NCI-H2107 (cell line): ENCODE data around the gene TUBB1.
A peak's percentile ranks its signal among the peaks of the same experiment; 100 is the strongest.

Experiments used
- DNase-seq: peaks from one replicate; lab custom pipeline; 2025; lab: John Stamatoyannopoulos, UW

The TUBB1 gene

DNA sequence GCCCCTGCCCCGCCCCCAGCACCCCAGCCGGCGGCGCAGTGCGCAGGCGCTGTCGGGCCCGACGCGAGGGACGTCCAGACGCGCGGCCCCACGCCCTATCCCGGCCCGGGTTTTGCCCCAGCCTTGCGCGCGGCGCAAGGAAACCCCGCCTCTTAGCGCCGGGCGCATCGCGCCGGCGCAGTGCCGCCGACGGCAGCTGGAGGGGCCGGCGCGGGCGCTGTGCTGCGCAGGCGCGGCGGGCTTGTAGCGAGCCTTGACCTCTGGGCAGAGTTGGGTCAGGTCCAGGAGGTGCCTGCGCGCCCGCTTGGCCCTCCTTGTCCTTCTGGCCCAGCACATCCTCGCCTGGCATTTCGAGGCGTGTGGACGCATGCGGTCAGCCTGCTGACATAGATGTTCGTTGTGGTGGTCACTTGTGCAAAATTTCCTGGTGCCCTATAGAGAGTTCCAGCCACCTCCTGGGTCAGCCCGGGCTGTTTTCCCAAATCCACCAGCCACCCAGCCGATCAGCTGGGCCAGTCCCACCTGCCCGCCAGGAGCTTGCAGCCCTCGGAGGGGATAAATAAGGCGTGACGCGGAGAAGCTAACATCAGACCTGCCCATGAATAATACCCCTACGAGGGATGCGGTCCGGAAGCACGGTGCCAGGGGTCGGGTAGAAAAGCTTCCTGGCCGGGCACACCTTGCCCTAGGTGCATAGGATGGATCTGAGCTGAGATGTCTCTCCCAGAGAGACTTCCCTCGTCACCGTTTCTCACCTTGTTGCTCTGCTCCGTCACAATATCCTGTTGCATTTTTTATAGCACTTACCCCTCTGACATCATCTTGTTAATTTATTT is 23.8 kb downstream of the TUBB1 start:
- DNase-seq, result peak; percentile 88

- no peak for DNase-seq
These were observed 24.5 kb downstream of the TUBB1 start for GRCh38 chr20:59043698-59044097.

- DNase-seq, result no peak
These were observed 25.1 kb downstream of the TUBB1 start for GRCh38 chr20:59044295-59044694.

DNA sequence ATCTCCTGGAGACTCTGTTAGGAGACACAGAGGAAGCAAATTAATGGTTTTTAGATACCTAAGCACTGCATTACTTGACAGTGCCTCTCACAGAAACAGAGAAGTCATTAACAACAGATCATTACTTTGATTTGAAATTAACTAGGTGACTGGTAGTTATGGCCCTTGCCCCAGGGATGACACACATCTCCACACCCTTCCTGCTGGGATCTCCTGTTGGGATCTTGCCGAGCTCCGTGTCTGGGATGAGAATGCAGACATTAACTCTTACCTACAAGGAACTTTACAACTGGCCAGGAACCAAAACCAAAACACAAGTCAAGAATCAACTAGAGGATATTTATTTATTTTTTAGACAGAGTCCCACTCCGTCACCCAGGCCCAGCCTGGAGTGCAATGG is 25.6 kb downstream of the TUBB1 start:
- no peak for DNase-seq

GRCh38 chr20:59046862-59047261 is 27.6 kb downstream of the TUBB1 start:
- DNase-seq, result no peak

DNA sequence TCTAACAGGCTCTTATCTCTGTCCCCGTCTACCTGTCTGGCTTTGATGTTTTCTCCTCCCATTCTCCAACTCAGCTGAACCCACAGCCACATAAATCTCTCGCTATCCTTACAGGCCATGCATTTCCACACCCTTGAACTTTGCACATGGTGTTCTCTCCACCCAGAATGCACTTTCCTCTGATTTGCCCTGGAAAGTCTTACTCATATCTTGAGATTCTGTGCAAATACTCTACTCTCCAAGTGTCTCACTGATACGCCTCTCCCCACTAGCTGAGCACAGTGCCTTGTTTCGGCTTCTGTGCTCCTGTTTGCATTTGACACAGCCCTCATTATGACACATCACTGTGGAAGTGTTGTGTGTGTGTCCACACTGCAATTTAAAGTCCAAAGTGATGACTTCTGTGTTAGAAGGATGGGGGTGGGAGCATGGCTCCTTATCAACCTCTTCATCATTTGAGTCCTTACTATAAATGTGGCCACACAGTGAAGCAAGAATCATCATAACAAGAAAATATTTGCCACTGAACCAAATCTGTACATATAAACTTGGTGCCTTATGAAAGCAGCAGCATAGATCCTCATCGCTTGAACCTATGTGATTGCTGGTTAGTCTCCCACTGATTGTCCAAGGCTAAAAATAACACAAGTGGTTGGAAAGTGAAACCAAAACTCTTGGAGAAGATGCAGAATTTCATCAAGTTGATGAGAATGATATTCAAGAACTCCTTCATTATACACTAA is 28.9 kb downstream of the TUBB1 start:
- DNase-seq, result no peak

DNA sequence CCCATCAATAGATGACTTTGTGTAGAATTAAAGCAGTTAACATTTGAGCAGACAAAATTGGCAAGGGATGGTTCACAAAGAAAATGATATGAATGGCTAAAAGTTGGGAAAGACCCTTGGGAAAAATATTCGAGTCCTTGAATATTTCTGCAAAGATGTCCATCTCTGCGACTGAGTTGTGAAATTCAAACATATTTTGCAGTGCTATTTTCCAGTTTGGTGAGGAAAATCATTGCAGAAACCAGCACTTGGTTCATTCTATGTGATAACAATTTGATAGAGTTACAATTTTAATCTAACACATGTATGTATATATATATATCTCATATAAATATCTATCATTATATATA is 29.4 kb downstream of the TUBB1 start:
- no peak for DNase-seq

DNA sequence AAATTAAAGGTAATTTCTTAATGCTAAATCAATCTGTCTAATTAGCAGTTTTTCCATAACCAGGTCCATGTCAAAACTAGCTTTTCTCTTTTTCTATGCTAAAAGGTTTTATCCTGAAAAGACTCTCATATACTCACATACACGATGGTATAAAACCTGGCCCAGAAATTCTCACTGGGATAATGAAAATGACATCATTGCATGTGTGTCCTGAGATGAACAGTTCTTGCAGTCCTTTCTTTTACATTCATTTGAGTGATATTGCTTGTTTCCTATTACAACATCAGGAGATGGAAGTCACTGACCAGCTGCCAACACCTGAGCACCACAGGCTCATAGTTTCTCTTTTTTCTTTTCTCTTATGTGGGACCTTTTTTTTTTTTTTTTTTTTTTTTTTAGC is 31.2 kb downstream of the TUBB1 start:
- DNase-seq, result no peak

- DNase-seq, result no peak
These were observed 32.5 kb downstream of the TUBB1 start for GRCh38 chr20:59051666-59052185.

GRCh38 chr20:59055302-59055701 is 36.1 kb downstream of the TUBB1 start:
- no peak for DNase-seq

- no peak for DNase-seq
These were observed 42.9 kb downstream of the TUBB1 start for GRCh38 chr20:59062081-59062480.

- no peak for DNase-seq
These were observed 44.4 kb downstream of the TUBB1 start for GRCh38 chr20:59063358-59064213.

GRCh38 chr20:59064214-59064722 is 45.0 kb downstream of the TUBB1 start:
- no peak for DNase-seq

- DNase-seq, result no peak
These were observed 49.3 kb downstream of the TUBB1 start for GRCh38 chr20:59068534-59068933.

- DNase-seq, result no peak
These were observed 49.8 kb downstream of the TUBB1 start for GRCh38 chr20:59069026-59069425.

- DNase-seq, result no peak
These were observed 52.0 kb downstream of the TUBB1 start for GRCh38 chr20:59071216-59071615.

DNA sequence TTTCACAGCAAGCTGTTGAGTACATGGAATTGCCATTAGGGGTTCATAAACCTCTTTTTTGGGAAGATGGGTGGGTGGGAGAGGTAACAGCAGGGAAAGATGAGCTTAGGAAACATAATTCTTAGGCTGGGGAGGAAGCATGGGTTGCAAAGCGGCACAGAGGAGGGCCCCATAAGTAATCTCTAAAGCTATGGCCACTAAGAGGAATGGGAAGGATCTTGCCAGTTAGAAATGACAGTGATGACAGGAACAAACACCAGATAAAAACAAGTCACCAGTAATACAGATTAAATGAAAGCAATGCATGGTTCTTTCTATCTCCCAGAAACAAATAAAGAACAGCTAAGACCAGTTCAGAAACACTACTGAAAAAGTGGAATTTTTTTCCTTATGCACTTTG is 54.4 kb downstream of the TUBB1 start:
- DNase-seq, result no peak

GRCh38 chr20:59074456-59074855 is 55.2 kb downstream of the TUBB1 start:
- DNase-seq, result no peak

- DNase-seq, result no peak
These were observed 56.8 kb downstream of the TUBB1 start for GRCh38 chr20:59075934-59076508.
